ENCODE results near the gene LMX1B.

GRCh38 chr9:126635061-126635460 is 21.3 kb downstream of the LMX1B start:
- TF ChIP-seq CTCF (IDR thresholded peaks at IDR 0.05; ENCODE audit: low read depth, low read length, poor library complexity, severe bottlenecking): no peak
- TF ChIP-seq EZH2phosphoT487 (IDR thresholded peaks at IDR 0.05; ENCODE audit: borderline replicate concordance, low read length): no peak
